ENCODE data around the gene BANF1. TPM values are rescaled to one million over a fixed set of nuclear protein-coding genes. Genes with fewer than 3 reads are reported as not detected.

The BANF1 gene
- total and polyA plus RNA-seq, 2 of the 13 experiments (the other 11 are each of a cell fraction or from before 2014, with no cell fraction given), result 40.5 to 86.5 TPM

DNA sequence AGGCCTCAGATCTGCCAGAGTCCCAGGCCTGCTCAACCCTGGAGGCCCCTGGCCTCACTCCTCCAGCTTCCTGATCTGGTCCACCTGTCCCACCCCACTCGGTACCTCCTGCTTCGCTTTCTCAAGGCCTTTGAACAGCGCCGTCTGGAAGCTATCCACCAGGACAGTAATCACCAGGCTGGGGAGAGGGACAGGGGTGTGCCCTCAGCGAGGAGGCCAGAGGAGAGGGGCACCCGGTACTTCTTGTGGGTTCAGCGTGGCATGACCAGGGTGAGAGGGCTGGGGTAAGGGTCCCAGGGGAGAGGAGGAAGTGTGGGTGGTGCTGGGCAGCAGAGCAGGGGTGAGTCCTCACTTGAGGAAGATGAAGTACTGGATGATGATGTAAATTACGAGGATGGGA, 17.9 kb downstream of the BANF1 start (continued):
- no peak for TF ChIP-seq CREBL2 (CRISPR knock-in tag; IDR thresholded peaks at IDR 0.05; ENCODE audit: borderline replicate concordance)
- TF ChIP-seq ATF7-NPFF (CRISPR knock-in tag; IDR thresholded peaks at IDR 0.05; ENCODE audit: low read depth), result no peak
- TF ChIP-seq ZNF558 (CRISPR knock-in tag; IDR thresholded peaks at IDR 0.05; ENCODE audit: borderline replicate concordance), result no peak
- no peak for TF ChIP-seq SMYD3 (CRISPR knock-in tag; IDR thresholded peaks at IDR 0.05)
- TF ChIP-seq PHF5A (CRISPR knock-in tag; IDR thresholded peaks at IDR 0.05; ENCODE audit: low read depth, unreplicated experiment), result no peak
- TF ChIP-seq ZNF644 (CRISPR knock-in tag; IDR thresholded peaks at IDR 0.05; ENCODE audit: low read depth), result no peak

- ATAC-seq (peak; percentile 62), DNase-seq (ENCODE audit: low spot score) (no peak), FAIRE-seq (no peak)
- H3K4me2 ChIP-seq (ENCODE audit: low read depth, low read length), result no peak overlapping the region
- no peaks in the 10 kb centered on the region for H3K9me3 ChIP-seq (ENCODE audit: low read length)
- H3K36me3 ChIP-seq (replicated peaks in 1 of 2; ENCODE audit: control insufficient read depth in 1 of 2, insufficient read depth in 2 of 2, low read length in 2 of 2), result no peaks in the 10 kb centered on the region
- ChIA-PET POLR2A (interaction anchor here (1.1 to 1.4 kb wide), 2 partner anchors 18 to 32 kb away, joined by 3 to 4 read pairs; partner anchors contain the start of gene SF3B2), CTCF (ENCODE audit: low intra/inter-chr PET ratio, low total read pairs) (no interaction called here)
- H3K27me3 ChIP-seq (ENCODE audit: control insufficient read depth in 1 of 2, insufficient read depth in 2 of 2, low read length in 2 of 2), result peaks cover 8 to 36% of the 10 kb centered on the region in 2 experiments; a peak in 3 of 5 replicates
- H3K79me2 ChIP-seq (ENCODE audit: insufficient read depth, low read length), result no peaks in the 10 kb centered on the region
- intact Hi-C loops (cut with micrococcal nuclease; ENCODE audit: unreplicated experiment), result no loop called here
- no peak overlapping the region for H2AFZ ChIP-seq (ENCODE audit: low read length)
- 68% methylated on average over 15 of the region's 25 CpGs for WGBS (ENCODE audit: low lambda C conversion rate)
- no peak overlapping the region; a peak in 1 of 6 replicates for H3K4me3 ChIP-seq (replicated peaks in 1 of 3; ENCODE audit: insufficient read depth in 1 of 3, low read depth in 2 of 3, low read length in 3 of 3)
- no TSS peak for BruUV-seq (replicated peaks)
- no peaks in the 10 kb centered on the region for H4K20me1 ChIP-seq (ENCODE audit: insufficient read depth, low read length)
- no peak overlapping the region for H3K9ac ChIP-seq (ENCODE audit: insufficient read depth, low read depth, low read length)
- in situ Hi-C loops (cut with HindIII; ENCODE audit: extremely low pct_ligation_motif_present, low pct_unique_long_range_greater_than_20kb), result no loop called here
- H3K27ac ChIP-seq (ENCODE audit: extremely low read length, insufficient read depth, low read length), result no peak overlapping the region
- H3K4me1 ChIP-seq (ENCODE audit: insufficient read depth, low read length), result peaks cover 21% of the 10 kb centered on the region
- TF ChIP-seq ELF3 (CRISPR knock-in tag; IDR thresholded peaks at IDR 0.05) (peak; percentile 63; the same call in 1 of the 2 replicates), TFAP4 (IDR thresholded peaks at IDR 0.05; ENCODE audit: borderline replicate concordance, low read depth) (peak; percentile 22; the same call in 1 of the 2 replicates), FOSL2 (CRISPR knock-in tag; IDR thresholded peaks at IDR 0.05) (peak; percentile 92), SALL1 (CRISPR knock-in tag; IDR thresholded peaks at IDR 0.05) (0 out of 2 replicates have a peak, but pooled peaks have one; percentile 21), ETV5 (CRISPR knock-in tag; IDR thresholded peaks at IDR 0.05; ENCODE audit: borderline replicate concordance) (peak; percentile 27; the same call in 1 of the 2 replicates), MIXL1 (CRISPR knock-in tag; IDR thresholded peaks at IDR 0.05) (no peak), GABPA (IDR thresholded peaks at IDR 0.05; ENCODE audit: low read depth, low read length) (peak; percentile 22; the same call in 1 of the 2 replicates), GABPA (CRISPR knock-in tag; IDR thresholded peaks at IDR 0.05; ENCODE audit: low read depth) (peak; percentile 37), JUN (CRISPR knock-in tag; IDR thresholded peaks at IDR 0.05) (peak; percentile 40; the same call in 1 of the 2 replicates), RFX1 (IDR thresholded peaks at IDR 0.05) (no peak)
- TF ChIP-seq, protein P1, sequence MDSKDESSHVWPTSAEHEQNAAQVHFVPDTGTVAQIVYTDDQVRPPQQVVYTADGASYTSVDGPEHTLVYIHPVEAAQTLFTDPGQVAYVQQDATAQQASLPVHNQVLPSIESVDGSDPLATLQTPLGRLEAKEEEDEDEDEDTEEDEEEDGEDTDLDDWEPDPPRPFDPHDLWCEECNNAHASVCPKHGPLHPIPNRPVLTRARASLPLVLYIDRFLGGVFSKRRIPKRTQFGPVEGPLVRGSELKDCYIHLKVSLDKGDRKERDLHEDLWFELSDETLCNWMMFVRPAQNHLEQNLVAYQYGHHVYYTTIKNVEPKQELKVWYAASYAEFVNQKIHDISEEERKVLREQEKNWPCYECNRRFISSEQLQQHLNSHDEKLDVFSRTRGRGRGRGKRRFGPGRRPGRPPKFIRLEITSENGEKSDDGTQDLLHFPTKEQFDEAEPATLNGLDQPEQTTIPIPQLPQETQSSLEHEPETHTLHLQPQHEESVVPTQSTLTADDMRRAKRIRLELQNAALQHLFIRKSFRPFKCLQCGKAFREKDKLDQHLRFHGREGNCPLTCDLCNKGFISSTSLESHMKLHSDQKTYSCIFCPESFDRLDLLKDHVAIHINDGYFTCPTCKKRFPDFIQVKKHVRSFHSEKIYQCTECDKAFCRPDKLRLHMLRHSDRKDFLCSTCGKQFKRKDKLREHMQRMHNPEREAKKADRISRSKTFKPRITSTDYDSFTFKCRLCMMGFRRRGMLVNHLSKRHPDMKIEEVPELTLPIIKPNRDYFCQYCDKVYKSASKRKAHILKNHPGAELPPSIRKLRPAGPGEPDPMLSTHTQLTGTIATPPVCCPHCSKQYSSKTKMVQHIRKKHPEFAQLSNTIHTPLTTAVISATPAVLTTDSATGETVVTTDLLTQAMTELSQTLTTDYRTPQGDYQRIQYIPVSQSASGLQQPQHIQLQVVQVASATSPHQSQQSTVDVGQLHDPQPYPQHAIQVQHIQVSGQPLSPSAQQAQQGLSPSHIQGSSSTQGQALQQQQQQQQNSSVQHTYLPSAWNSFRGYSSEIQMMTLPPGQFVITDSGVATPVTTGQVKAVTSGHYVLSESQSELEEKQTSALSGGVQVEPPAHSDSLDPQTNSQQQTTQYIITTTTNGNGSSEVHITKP (CRISPR knock-in tag; IDR thresholded peaks at IDR 0.05; ENCODE audit: low read depth), result peak; percentile 42; the same call in 1 of the 2 replicates
Measured at GRCh38 chr11:66020618-66021357, 18.5 kb downstream of the BANF1 start.

All from HepG2 (cell line).